Stimulated activated naive CD4-positive, alpha-beta T cell (primary cell): ENCODE measurements around the gene GPR18.
A peak's percentile ranks its signal among the peaks of the same experiment; 100 is the strongest.
"Not testable (repeated sequence)": the region's sequence is repeated elsewhere in the genome, so short reads cannot be mapped to it uniquely, and the experiment has no call there.

Experiments
- DNase-seq, 6 experiments: peaks; one replicate each; lab custom pipeline; 2025; lab: John Stamatoyannopoulos, UW

The GPR18 gene

GRCh38 chr13:99230588-99230987 is 27.6 kb downstream of the GPR18 start:
- DNase-seq: not testable (repeated sequence)

GRCh38 chr13:99228737-99229691 is 29.2 kb downstream of the GPR18 start:
- no peak for DNase-seq

- DNase-seq: no peak
Measured at GRCh38 chr13:99227909-99228688, 30.1 kb downstream of the GPR18 start.

GRCh38 chr13:99227331-99227900 is 30.8 kb downstream of the GPR18 start:
- DNase-seq: no peak

DNA sequence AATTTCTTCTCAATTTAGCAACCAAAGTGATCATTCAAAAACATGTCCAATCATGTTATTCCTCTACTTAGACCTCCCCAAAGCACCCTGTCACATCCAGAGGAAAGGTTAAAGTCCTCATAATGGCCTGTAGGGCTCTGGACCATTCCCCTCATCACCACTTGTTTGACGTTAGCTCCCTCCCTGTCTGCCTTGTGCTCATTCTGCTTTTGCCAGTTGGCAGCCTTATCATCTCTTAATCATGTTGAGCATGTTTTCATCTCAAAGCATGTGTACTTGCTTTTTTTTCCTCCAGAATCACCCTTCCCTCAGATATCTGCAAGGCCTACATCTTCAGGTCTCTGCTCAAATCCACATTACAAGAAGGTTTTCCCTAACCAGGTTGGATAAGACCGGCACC is 31.7 kb downstream of the GPR18 start:
- DNase-seq: no peak

GRCh38 chr13:99225078-99225477 is 33.1 kb downstream of the GPR18 start:
- DNase-seq: no peak

DNA sequence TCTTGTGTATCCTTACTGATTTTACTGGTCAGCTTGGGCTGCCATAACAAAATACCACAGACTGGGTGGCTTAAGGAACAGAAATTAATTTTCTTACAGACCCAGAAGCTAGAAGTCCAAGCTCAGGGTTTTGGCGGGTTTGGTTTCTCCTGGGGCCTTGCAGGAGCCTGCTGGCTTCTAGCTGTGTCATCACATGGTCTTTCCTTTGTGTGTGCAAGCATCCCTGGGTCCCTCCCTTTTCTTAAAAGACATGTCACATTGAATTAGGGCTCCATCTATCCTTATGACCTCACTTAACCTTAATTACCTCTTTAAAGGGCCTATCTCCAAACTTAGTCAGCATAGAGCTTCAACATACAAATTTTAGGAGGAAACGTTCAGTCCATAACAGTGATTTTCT is 34.2 kb downstream of the GPR18 start:
- no peak for DNase-seq

DNA sequence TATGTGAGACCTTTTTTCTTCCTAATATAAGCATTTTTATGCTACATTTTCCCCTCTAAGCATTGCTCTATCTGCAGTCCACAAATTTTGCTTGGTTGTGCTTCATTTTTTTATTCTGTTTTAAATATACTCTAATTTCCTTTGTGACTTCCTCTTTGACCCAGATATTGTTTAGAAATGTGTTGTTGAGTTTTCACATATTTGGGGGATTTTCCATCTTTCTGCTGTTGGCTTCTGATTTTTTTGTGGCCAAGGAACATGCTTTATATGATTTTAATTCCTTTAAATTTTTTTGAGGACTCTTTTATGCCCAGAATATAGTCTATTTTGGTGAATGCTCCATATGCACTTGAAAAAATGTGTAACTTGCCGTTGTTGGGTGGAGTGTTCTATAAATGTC is 34.6 kb downstream of the GPR18 start:
- DNase-seq: no peak

- DNase-seq: no peak
Measured at GRCh38 chr13:99221567-99222239, 36.5 kb downstream of the GPR18 start.

DNA sequence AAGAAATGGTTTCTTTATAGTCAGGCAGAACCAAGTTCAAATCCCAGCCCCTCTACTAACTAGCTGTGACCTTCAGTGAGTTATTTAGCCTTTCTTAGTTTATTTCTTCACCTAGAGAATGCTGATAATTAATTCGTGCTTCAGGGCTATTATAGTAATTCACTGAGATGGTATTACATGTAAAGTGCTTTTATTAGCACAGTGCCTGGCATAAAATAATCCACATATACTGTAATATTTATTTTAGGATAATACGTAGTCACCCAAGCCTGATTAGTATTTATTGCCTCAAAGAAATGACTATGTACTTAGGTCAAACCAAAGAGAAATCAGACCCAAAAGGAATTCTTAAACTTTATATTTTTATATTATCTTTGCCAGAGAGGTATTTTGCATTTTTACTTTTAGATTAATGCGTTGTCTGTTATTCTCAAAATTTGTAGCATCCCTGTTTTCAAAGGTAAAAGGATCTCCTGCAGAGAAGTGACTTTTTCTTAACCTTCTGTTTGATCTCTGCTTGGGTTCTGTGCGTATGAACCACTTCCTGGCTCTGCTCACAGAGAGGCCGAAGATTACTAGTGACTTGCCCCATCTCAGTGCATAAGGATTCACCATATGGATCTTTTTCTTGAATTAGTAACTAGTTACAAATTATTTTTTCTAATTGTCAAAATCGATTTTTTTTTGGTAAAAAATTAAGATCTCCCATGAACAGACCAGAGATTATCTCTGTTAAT is 37.8 kb downstream of the GPR18 start:
- DNase-seq: peak in 4 of 6 experiments; percentile 19 to 65 (median 48)

- peak; percentile 24 to 87 (median 72) for DNase-seq
Measured at GRCh38 chr13:99218969-99219368, 39.2 kb downstream of the GPR18 start.

GRCh38 chr13:99218545-99218944 is 39.6 kb downstream of the GPR18 start:
- DNase-seq: no peak

- no peak for DNase-seq
Measured at GRCh38 chr13:99218126-99218525, 40.1 kb downstream of the GPR18 start.

- peak in 2 of 6 experiments; percentile 18 to 23 for DNase-seq
Measured at GRCh38 chr13:99217461-99218110, 40.6 kb downstream of the GPR18 start.

- peak; percentile 52 to 79 (median 66) for DNase-seq
Measured at GRCh38 chr13:99215184-99215830, 42.9 kb downstream of the GPR18 start.

DNA sequence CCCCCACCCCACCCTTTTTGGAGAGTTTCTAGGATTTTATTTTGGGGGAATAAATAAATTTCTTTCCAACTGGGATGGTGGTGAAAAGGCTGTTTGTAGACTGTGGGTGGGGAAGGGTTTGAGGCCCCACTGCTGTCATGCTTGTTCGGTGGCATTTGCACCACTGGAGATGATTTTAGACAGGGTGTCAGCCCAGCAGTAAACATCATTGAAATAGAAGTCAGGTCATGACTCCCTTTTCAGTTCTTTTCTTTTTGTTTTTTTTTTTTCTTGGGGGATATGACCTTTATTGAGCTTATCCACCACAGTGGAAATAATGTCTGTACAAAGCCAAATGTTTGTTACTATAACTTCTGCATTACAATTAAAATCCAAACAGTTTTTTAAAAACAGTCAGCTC is 43.4 kb downstream of the GPR18 start:
- DNase-seq: no peak

DNA sequence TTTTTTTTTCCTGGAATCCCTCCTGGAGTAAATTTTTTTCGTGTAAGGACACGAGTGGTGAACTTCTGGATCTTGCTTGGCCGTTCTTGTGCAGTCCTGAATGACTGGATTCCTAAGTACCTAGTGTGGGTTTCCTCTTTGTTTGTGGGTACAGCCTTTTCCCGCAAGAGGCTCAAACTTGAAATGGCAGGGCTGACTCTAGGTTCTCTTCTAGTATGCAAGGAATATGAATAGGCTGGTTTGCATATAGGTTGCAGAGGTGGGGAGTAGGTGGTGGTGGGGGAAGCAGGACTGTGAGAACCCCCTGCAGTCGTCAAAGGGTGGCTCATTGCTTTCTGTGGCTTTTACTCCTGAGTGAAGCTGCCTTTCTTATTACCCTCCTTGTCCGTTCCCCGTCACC is 43.9 kb downstream of the GPR18 start:
- peak in 1 of 6 experiments; percentile 17 for DNase-seq

DNA sequence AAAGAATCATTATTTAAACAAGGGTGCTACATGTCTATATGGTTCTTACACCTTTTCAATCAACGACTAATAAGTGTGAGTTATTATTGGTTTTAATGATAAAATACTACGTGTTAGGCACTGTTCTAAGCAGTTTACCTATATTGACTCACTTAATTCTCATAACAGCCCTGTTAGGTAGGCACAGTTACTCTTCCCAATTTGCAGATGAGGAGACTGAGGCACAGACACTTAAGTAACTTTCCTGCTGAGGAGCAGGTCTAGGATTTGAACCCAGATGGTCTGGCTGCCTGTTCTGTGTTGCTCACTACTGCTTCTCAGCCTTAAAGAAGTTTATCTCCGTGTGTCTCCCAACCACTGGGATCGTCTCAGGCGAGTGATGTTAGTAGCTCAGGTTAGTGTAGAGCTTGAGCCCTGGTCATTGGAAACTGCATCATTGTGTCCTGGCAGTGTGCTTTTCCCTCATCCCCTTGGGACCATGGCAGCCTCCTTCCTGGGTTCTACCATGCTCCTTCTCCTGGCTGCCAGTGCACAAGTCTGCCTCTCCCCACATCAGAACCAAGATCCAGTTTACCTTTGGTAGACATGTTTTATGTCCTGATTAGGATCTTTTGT is 46.7 kb downstream of the GPR18 start:
- DNase-seq: no peak

GRCh38 chr13:99210627-99211026 is 47.6 kb downstream of the GPR18 start:
- DNase-seq: not testable (repeated sequence)
